T-helper 17 cell (primary cell): Measurements from ENCODE around the gene INPP4A. TPM values are rescaled to one million over a fixed set of nuclear protein-coding genes. Genes with fewer than 3 reads are reported as not detected.

ENCODE experiments used
- ATAC-seq: fragments of 150-1000 bp; cut with Tn5 transposase; 2 replicates; pipeline ENCODE4 v1.10.0; 2021; ENCODE audit warnings: mild to moderate bottlenecking, moderate library complexity
- DNase-seq, 3 donors: peaks; one replicate each; pipeline versions ENCODE4 v3.0.0 to v3.0.0-alpha.2; 2020 to 2021
- H3K9me3 ChIP-seq: one replicate; pipeline ENCODE4 v1.7.0; 2013; ENCODE audit warnings: low read length, mild to moderate bottlenecking; ENCODE audit not compliant: control insufficient read depth, poor library complexity, severe bottlenecking
- H3K27ac Mint-ChIP-seq: one replicate; pipeline ENCODE4 v1.8.0; 2022; ENCODE audit warnings: mild to moderate bottlenecking, moderate library complexity, mixed read lengths
- H3K27me3 Mint-ChIP-seq: one replicate; pipeline ENCODE4 v1.8.0; 2022; ENCODE audit warnings: mixed read lengths
- H3K36me3 Mint-ChIP-seq: one replicate; pipeline ENCODE4 v1.8.0; 2022; ENCODE audit warnings: low read depth, mixed read lengths
- H3K4me1 Mint-ChIP-seq: one replicate; pipeline ENCODE4 v1.8.0; 2022; ENCODE audit warnings: mild to moderate bottlenecking, mixed read lengths
- H3K4me3 Mint-ChIP-seq: one replicate; pipeline ENCODE4 v1.8.0; 2022; ENCODE audit warnings: mild to moderate bottlenecking, moderate library complexity, mixed read lengths
- total RNA-seq, 4 donors: library from RNA in 2 of 4; stranded (reverse) in 2 of 4; gene quantifications; one replicate each; pipeline ENCODE4 v1.2.3 and lab custom pipeline; 2022 to 2026

Gene INPP4A
- total RNA-seq, 2 donors from 2014 or later = 109 to 110 TPM

DNA sequence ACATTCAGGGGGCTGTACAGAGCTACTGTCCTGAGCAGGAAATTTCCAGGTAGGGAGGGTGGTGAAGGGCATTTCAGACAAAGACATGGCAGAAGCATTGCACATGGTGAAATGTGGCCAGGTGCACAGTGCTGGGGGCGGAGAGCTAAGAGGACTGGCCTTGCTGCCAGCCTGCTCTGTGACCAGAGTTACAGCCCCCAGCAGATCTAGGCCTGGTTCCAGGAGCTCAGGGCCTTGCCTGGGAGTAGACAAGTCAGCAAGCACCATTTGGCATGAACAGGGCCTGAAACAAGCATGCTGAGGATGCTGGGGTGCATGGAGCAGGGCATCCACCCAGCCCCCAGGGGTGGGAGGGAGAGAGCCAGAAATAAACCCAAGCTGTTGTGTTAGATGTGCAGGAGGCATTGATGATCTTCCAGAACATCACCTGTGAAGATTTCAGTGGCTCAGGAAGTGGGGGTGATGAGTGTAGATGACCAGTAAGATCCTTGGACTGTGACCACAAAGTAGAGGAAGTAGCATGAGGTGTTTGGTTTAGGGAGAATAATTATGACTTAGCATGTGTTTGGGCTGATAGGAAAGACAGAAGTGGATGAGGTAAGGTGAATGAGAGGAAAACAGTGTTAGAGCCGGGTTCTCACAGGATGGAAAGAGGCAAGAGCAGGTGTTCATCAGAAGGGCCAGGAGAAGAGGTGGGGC, 102.6 kb downstream of the INPP4A start:
- no peak for DNase-seq
- H3K9me3 ChIP-seq = no peaks in the 10 kb centered on the region
- Mint-ChIP-seq H3K27me3 (no peaks in the 10 kb centered on the region), H3K4me3 (peak overlapping the region; percentile 76), H3K27ac (peak overlapping the region; percentile 93), H3K36me3 (peaks cover 17% of the 10 kb centered on the region), H3K4me1 (peaks cover 49% of the 10 kb centered on the region)
- no peak for ATAC-seq

- no peak overlapping the region for H3K4me3 Mint-ChIP-seq
- H3K4me1 Mint-ChIP-seq = peaks cover 44% of the 10 kb centered on the region
These were observed 104.5 kb downstream of the INPP4A start for GRCh38 chr2:98548920-98549818.

DNA sequence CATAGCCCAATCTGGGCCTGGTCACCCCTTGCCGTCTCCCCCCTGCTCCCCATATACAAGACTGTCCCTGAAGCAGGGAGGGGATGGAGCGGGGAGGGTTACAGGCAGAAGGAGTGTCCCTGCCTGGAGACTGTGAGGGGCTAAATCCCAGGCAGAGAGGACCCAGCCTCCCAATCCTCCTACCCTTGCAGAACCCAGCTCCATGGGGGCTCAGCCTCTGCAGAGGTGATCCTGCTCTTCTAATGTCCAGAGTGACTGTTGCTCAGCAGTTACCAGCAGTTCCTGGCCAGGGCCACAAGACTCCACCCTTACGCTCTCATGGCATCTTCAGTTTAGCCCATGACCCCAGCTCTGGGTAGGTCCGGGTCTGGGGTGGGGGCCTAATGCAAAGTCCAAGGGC, 105.5 kb downstream of the INPP4A start:
- H3K27ac Mint-ChIP-seq = peak overlapping the region; percentile 93
- peaks cover 48% of the 10 kb centered on the region for H3K4me1 Mint-ChIP-seq
- DNase-seq (no peak), ATAC-seq (no peak)
- no peaks in the 10 kb centered on the region for H3K27me3 Mint-ChIP-seq
- no peak overlapping the region for H3K4me3 Mint-ChIP-seq
- peaks cover 21% of the 10 kb centered on the region for H3K36me3 Mint-ChIP-seq
- H3K9me3 ChIP-seq = no peaks in the 10 kb centered on the region

More at GRCh38 chr2:98548920-98549818, 104.5 kb downstream of the INPP4A start:
- H3K9me3 ChIP-seq = no peaks in the 10 kb centered on the region
- Mint-ChIP-seq H3K36me3 (peaks cover 19% of the 10 kb centered on the region), H3K27ac (peak overlapping the region; percentile 93), H3K27me3 (no peaks in the 10 kb centered on the region)
- peak; percentile 31 for ATAC-seq
- DNase-seq = no peak

DNA sequence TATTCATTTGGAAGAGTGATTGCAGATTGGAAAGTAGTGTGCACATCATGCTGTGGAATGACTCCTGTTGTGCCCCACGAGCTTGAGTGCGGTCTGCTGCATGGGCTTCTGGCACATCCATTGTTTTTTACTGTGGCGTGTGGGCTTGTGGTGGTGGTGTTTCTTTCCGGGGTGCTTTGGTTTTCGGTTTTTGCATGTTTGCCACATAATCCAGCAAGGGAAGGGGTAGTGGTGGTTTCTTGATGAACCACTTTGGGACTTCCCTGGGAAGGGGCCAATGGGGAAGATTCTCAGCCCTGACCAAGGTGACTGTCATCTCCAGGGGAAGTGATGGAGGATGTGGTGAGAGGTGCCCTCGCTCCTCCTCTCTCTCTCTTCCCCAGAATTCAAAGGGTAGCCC, 106.7 kb downstream of the INPP4A start:
- H3K36me3 Mint-ChIP-seq = peaks cover 29% of the 10 kb centered on the region
- no peaks in the 10 kb centered on the region for H3K9me3 ChIP-seq
- no peak for DNase-seq
- peak overlapping the region; percentile 93 for H3K27ac Mint-ChIP-seq
- peak overlapping the region; percentile 33 for H3K4me3 Mint-ChIP-seq
- peaks cover 51% of the 10 kb centered on the region for H3K4me1 Mint-ChIP-seq
- peak; percentile 86 for ATAC-seq
- H3K27me3 Mint-ChIP-seq = no peaks in the 10 kb centered on the region

- Mint-ChIP-seq H3K27ac (peak overlapping the region; percentile 21), H3K36me3 (peaks cover 25% of the 10 kb centered on the region), H3K4me3 (no peak overlapping the region), H3K4me1 (peaks cover 43% of the 10 kb centered on the region), H3K27me3 (no peaks in the 10 kb centered on the region)
- ATAC-seq (no peak), DNase-seq (no peak)
- H3K9me3 ChIP-seq = no peaks in the 10 kb centered on the region
These were observed 108.0 kb downstream of the INPP4A start for GRCh38 chr2:98552499-98553179.

GRCh38 chr2:98554116-98554861, 109.6 kb downstream of the INPP4A start:
- Mint-ChIP-seq H3K4me3 (no peak overlapping the region), H3K36me3 (peaks cover 23% of the 10 kb centered on the region), H3K4me1 (peaks cover 32% of the 10 kb centered on the region), H3K27me3 (no peaks in the 10 kb centered on the region), H3K27ac (peak overlapping the region; percentile 21)
- DNase-seq = no peak
- ATAC-seq = no peak
- no peaks in the 10 kb centered on the region for H3K9me3 ChIP-seq

- no peaks in the 10 kb centered on the region for H3K9me3 ChIP-seq
- Mint-ChIP-seq H3K4me3 (no peak overlapping the region), H3K36me3 (peaks cover 20% of the 10 kb centered on the region), H3K4me1 (peaks cover 31% of the 10 kb centered on the region), H3K27me3 (no peaks in the 10 kb centered on the region), H3K27ac (no peak overlapping the region)
- DNase-seq = no peak
- ATAC-seq = no peak
These were observed 111.0 kb downstream of the INPP4A start for GRCh38 chr2:98555696-98556095.

GRCh38 chr2:98556344-98557033, 111.8 kb downstream of the INPP4A start:
- Mint-ChIP-seq H3K4me1 (peaks cover 25% of the 10 kb centered on the region), H3K27me3 (no peaks in the 10 kb centered on the region), H3K36me3 (peaks cover 19% of the 10 kb centered on the region), H3K4me3 (no peak overlapping the region), H3K27ac (peak overlapping the region; percentile 85)
- peak; percentile 69 for ATAC-seq
- H3K9me3 ChIP-seq = no peaks in the 10 kb centered on the region
- DNase-seq = no peak

DNA sequence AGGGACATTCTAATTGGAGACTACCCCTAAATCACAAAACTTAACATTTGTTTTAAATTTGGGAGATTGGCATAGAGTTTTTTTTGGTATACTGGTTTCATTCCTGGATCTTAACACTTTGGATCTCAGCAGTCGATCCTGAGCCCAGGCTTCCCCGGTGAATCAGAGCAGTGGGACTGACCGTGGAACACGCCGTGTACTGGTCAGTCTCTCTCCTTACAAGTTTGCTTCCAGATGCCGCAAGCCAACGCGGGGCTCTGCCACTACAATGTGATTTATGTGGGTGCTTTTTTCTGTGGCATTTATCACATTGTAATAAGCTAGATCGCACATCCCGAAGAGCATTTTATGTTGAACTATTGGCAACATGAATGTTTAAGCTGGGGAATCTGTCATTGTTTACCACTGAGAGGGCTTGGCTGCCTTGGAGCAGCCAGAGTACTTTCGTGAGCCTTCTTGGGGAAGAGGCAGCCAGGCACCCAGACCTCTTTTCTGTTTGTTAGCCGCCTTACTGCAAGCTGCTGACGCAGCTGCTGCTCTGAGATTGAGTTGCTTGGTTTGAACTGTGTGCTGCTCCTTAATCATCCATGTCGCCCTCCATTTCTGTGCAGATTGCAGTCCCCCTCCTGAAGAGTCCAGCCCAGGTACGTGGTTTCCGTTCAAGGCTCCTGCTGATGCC, 114.3 kb downstream of the INPP4A start:
- ATAC-seq = no peak
- Mint-ChIP-seq H3K4me1 (peaks cover 22% of the 10 kb centered on the region), H3K27ac (peak overlapping the region; percentile 85), H3K4me3 (no peak overlapping the region), H3K27me3 (no peaks in the 10 kb centered on the region), H3K36me3 (peaks cover 12% of the 10 kb centered on the region)
- DNase-seq = no peak
- no peaks in the 10 kb centered on the region for H3K9me3 ChIP-seq

GRCh38 chr2:98559581-98559980, 114.9 kb downstream of the INPP4A start:
- ATAC-seq (no peak), DNase-seq (no peak)
- no peaks in the 10 kb centered on the region for H3K9me3 ChIP-seq
- no peak overlapping the region for H3K4me3 Mint-ChIP-seq
- peak overlapping the region; percentile 85 for H3K27ac Mint-ChIP-seq
- H3K36me3 Mint-ChIP-seq = peaks cover 12% of the 10 kb centered on the region
- H3K4me1 Mint-ChIP-seq = peaks cover 21% of the 10 kb centered on the region
- H3K27me3 Mint-ChIP-seq = no peaks in the 10 kb centered on the region

DNA sequence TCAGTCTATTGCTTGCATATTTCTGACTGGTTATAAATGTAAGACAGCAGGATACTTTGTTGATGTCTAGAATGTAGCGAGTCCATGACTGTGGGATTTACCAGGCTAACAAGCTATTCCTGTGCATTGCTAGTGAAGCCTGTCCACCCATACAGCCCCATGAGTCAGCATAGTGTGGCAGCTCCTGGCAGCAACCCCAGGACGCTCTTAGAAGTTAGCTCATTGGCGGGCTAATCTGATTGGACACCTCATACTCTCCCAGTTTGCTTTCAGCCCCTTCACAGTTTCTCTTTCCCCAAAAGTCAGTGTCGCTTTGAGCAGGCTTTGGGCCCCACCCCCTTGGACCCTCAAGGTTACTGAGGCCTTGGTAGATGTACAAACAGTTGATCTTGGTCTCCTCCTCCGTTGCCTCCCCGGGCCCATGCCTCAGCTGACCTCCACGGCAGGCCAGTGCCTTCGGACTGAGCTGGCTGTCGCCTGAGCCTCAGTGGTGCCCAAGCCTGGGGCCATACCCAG, 115.7 kb downstream of the INPP4A start:
- no peaks in the 10 kb centered on the region for H3K27me3 Mint-ChIP-seq
- peaks cover 16% of the 10 kb centered on the region for H3K4me1 Mint-ChIP-seq
- H3K27ac Mint-ChIP-seq = peak overlapping the region; percentile 53
- ATAC-seq (no peak), DNase-seq (no peak)
- H3K36me3 Mint-ChIP-seq = peaks cover 9% of the 10 kb centered on the region
- H3K4me3 Mint-ChIP-seq = no peak overlapping the region
- no peaks in the 10 kb centered on the region for H3K9me3 ChIP-seq

DNA sequence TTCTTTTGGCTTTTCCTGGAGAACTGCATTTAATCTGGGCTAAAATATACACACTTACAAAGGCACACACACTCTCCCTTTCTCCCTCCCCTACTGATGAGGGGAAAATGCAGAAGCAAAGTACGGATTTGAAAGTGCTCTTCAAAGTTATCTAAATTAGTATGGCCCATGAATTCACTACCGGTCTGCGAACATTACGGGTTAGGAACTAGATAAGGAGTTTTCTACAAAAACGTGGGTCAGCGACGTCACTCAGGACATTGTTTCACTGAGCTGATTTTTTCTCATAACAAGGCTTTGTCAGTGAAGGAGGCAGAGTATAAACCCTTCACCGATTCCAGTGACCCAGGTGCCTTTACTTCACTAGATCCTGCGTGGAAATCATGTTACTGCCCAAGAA, 116.4 kb downstream of the INPP4A start:
- DNase-seq (no peak), ATAC-seq (no peak)
- H3K9me3 ChIP-seq = no peaks in the 10 kb centered on the region
- H3K4me3 Mint-ChIP-seq = no peak overlapping the region
- peaks cover 11% of the 10 kb centered on the region for H3K4me1 Mint-ChIP-seq
- peaks cover 4% of the 10 kb centered on the region for H3K36me3 Mint-ChIP-seq
- no peak overlapping the region for H3K27ac Mint-ChIP-seq
- H3K27me3 Mint-ChIP-seq = no peaks in the 10 kb centered on the region
